B cell (primary cell): Measurements from ENCODE around the gene TRPV4. TPM values are rescaled to one million over a fixed set of nuclear protein-coding genes. Genes with fewer than 3 reads are reported as not detected.

ENCODE experiments used
- ATAC-seq: fragments of 200-7000 bp; cut with Tn5 transposase; one replicate; pipeline ENCODE4 v1.10.0; 2021; ENCODE audit warnings: low read depth, mild to moderate bottlenecking, moderate number of reproducible peaks, moderate library complexity
- CTCF ChIA-PET: fragments of 350-600 bp; sonication (Branson Sonifier 250); formaldehyde crosslinking; loops from one replicate; lab custom pipeline; 2021; ENCODE audit warnings: antibody characterized with exemption, inconsistent platforms; lab: Charles Lee
- POLR2A ChIA-PET: fragments of 350-600 bp; sonication (Branson Sonifier 250); formaldehyde crosslinking; loops from one replicate; lab custom pipeline; 2021; ENCODE audit warnings: antibody characterized with exemption; lab: Charles Lee
- DNase-seq: peaks from one replicate; pipeline ENCODE4 v3.0.0; 2013
- H2AFZ ChIP-seq: 2 replicates; pipeline ENCODE4 v1.6.1; 2012; ENCODE audit warnings: mild to moderate bottlenecking, low read depth, low read length; ENCODE audit not compliant: insufficient read depth, poor library complexity, severe bottlenecking
- H3K27ac ChIP-seq, 2 donors: 1 replicate in 1 of 2; 2 replicates in 1 of 2; pipeline ENCODE4 v1.5.1; 2012 to 2013; ENCODE audit warnings: low read length in 2 of 2, mild to moderate bottlenecking in 2 of 2, moderate library complexity in 1 of 2
- H3K27me3 ChIP-seq, 4 experiments: fragments of 200-600 bp in 1 of 4; sonication (generic) in 1 of 4; replicated peaks in 1 of 4; 1 replicate in 2 of 4; 2 replicates in 2 of 4; pipeline versions ENCODE4 v1.6.1 to v1.7.0; 2013 to 2016; ENCODE audit warnings: low read length in 3 of 4, mild to moderate bottlenecking in 2 of 4, mixed read lengths in 1 of 4, moderate library complexity in 1 of 4; ENCODE audit not compliant: insufficient read depth in 4 of 4, control insufficient read depth in 3 of 4; ENCODE audit errors: control extremely low read depth in 1 of 4
- H3K36me3 ChIP-seq, 2 experiments: replicated peaks in 1 of 2; 1 replicate in 1 of 2; 2 replicates in 1 of 2; pipeline versions ENCODE4 v1.6.1 to v1.7.1; 2013; ENCODE audit warnings: low read length in 1 of 2; ENCODE audit not compliant: insufficient read depth in 2 of 2, control insufficient read depth in 1 of 2; ENCODE audit errors: control extremely low read depth in 1 of 2, extremely low read depth in 1 of 2
- H3K4me1 ChIP-seq, 2 donors: fragments of 200-600 bp in 1 of 2; sonication (generic) in 1 of 2; 1 replicate in 1 of 2; 2 replicates in 1 of 2; pipeline versions ENCODE4 v1.5.1 to v1.6.1; 2013 to 2017; ENCODE audit warnings: low read length in 2 of 2; ENCODE audit not compliant: control insufficient read depth in 2 of 2, insufficient read depth in 2 of 2
- H3K4me2 ChIP-seq: replicated peaks from 2 replicates; pipeline ENCODE3; 2012; ENCODE audit warnings: mild to moderate bottlenecking, low read depth, low read length; ENCODE audit not compliant: poor library complexity, severe bottlenecking
- H3K4me3 ChIP-seq, 5 experiments: fragments of 200-600 bp in 1 of 5; sonication (generic) in 1 of 5; 1 replicate in 3 of 5; 2 replicates in 2 of 5; pipeline versions ENCODE4 v1.5.1 to v1.7.0; 2011 to 2016; ENCODE audit warnings: low read length in 4 of 5, mild to moderate bottlenecking in 4 of 5, low read depth in 2 of 5, control low read depth in 1 of 5, moderate library complexity in 1 of 5; ENCODE audit not compliant: insufficient read depth in 1 of 5; ENCODE audit errors: control extremely low read depth in 1 of 5, extremely low read depth in 1 of 5
- H3K79me2 ChIP-seq: fragments of 200-600 bp; sonication (generic); one replicate; pipeline ENCODE4 v1.6.0; 2016; ENCODE audit warnings: low read length; ENCODE audit not compliant: control insufficient read depth, insufficient read depth
- H3K9ac ChIP-seq: fragments of 200-600 bp; sonication (generic); 2 replicates; pipeline ENCODE4 v1.6.1; 2017; ENCODE audit warnings: mild to moderate bottlenecking, low read length, moderate library complexity
- H3K9me3 ChIP-seq, 3 donors: one replicate each; pipeline versions ENCODE4 v1.6.1 to v1.7.1; 2013; ENCODE audit warnings: low read length in 2 of 3; ENCODE audit not compliant: control insufficient read depth in 2 of 3, insufficient read depth in 1 of 3; ENCODE audit errors: control extremely low read depth in 1 of 3
- H4K20me1 ChIP-seq: 2 replicates; pipeline ENCODE4 v1.6.0; 2012; ENCODE audit warnings: mild to moderate bottlenecking, low read length; ENCODE audit not compliant: insufficient read depth, control insufficient read depth, poor library complexity, severe bottlenecking
- H3K27ac Mint-ChIP-seq: one replicate; pipeline ENCODE4 v1.8.0; 2021; ENCODE audit warnings: mixed read lengths
- H3K27me3 Mint-ChIP-seq: one replicate; pipeline ENCODE4 v1.8.0; 2021; ENCODE audit warnings: mixed read lengths
- H3K4me1 Mint-ChIP-seq: one replicate; pipeline ENCODE4 v1.8.0; 2021; ENCODE audit warnings: mixed read lengths
- H3K4me3 Mint-ChIP-seq: one replicate; pipeline ENCODE4 v1.8.0; 2021; ENCODE audit warnings: mixed read lengths
- H3K9me3 Mint-ChIP-seq: one replicate; pipeline ENCODE4 v1.8.0; 2022; ENCODE audit warnings: mixed read lengths; ENCODE audit not compliant: insufficient read depth
- CTCF ChIP-seq: fragments of 200-600 bp; IDR thresholded peaks from one replicate; pipeline ENCODE4 v1.8.0; 2022; ENCODE audit warnings: antibody characterized with exemption, mild to moderate bottlenecking
- EZH2 ChIP-seq: IDR thresholded peaks from 2 replicates; pipeline ENCODE4 v1.6.1; 2012; ENCODE audit warnings: borderline replicate concordance, low read depth, mild to moderate bottlenecking, moderate library complexity, low read length; ENCODE audit not compliant: insufficient read depth, poor library complexity, severe bottlenecking
- WGBS: methylation state at CpG from one replicate; pipeline ENCODE4 v1.1.5; 2013; ENCODE audit warnings: missing lambda C conversion rate; ENCODE audit not compliant: insufficient coverage; 5-methylcytosine and 5-hydroxymethylcytosine counted together
- intact Hi-C: fragments of 100-400 bp; cut with micrococcal nuclease; formaldehyde crosslinking; loops from one replicate; pipeline ENCODE4 v1.10.0; 2022
- polyA plus RNA-seq: library from polyadenylated mRNA; depleted of rRNA; stranded (reverse); fragments of >200 nt; gene quantifications from 2 replicates; pipeline ENCODE4 v1.2.3, GENCODE V29; 2012
- total RNA-seq, 2 donors: library from RNA; stranded (reverse); fragments of 120-200 nt in 1 of 2; gene quantifications; 1 replicate in 1 of 2; 2 replicates in 1 of 2; pipeline versions ENCODE4 v1.2.3 to v1.2.4, GENCODE V29; 2013 to 2022

The TRPV4 gene
- total and polyA plus RNA-seq, 2 donors (not counting 1 experiment from before 2014, with no cell fraction given): not detected

DNA sequence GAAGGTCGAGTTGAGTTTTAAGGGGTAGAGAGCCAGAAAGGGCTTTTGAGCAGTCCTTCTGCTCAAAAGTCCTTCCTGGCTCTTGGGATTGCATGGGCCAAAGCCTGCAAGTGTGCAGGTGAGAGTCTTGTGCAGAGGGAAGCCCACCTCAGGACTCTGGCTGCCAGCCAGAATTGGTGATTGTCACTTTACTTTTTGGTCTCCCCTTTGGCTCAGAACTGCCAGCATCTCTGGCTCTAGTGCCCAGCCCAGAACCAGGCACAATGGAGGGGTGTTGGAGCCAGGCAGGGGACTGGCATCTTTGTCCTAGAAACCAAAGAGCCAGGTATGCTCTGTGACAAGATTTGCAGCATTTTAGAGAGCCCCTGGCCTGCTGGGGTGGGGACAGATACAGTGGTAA lies 96.1 kb downstream of the TRPV4 start:
- DNase-seq (no peak), ATAC-seq (no peak)
- Histone ChIP-seq H2AFZ (no peak overlapping the region), H3K27me3 (peaks cover 0 to 9% (median 1%) of the 10 kb centered on the region in 4 experiments), H4K20me1 (no peaks in the 10 kb centered on the region), H3K79me2 (no peaks in the 10 kb centered on the region), H3K36me3 (no peaks in the 10 kb centered on the region), H3K4me3 (no peak overlapping the region), H3K4me1 (no peaks in the 10 kb centered on the region), H3K9me3 (peaks cover 0 to 5% (median 0%) of the 10 kb centered on the region in 3 donors), H3K4me2 (no peak overlapping the region), H3K9ac (no peak overlapping the region), H3K27ac (no peak overlapping the region)
- Mint-ChIP-seq H3K27me3 (peaks cover 30% of the 10 kb centered on the region), H3K27ac (no peak overlapping the region), H3K9me3 (no peaks in the 10 kb centered on the region), H3K4me1 (no peaks in the 10 kb centered on the region), H3K4me3 (no peak overlapping the region)
- ChIA-PET POLR2A (no interaction called here), CTCF (no interaction called here)
- intact Hi-C loops: no loop called here
- TF ChIP-seq CTCF: no peak
- no peak for TF ChIP-seq EZH2
- 25% methylated on average over 1 of the region's 1 CpG for WGBS

DNA sequence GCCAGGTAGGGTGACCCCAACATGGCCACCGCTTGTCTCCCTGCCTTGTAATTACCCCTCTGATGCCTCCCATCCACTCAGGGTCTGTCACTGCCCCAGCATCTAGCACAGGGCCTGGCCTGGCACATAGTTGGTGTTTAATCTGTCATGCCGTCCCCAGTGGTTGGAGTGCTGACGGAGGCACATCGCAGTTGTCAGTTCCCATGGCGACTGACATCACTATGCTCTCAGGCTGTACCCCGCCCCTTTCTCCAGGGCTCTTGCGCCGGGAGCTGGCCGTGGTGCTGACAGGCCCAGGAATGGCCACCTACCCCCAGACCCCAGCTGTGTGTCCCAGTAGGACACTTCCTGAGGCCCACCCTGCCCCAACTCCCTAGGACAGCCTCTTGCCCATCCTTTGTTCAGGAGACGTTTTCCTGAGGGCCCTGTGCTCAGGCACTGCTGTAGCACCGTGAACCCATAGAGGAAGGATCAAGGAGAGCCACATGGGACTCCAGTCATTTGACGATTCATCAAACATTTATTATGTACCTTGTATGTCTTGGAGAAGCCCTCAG lies 96.6 kb downstream of the TRPV4 start:
- peaks cover 0 to 5% (median 0%) of the 10 kb centered on the region in 3 donors for H3K9me3 ChIP-seq
- H3K4me1 Mint-ChIP-seq: no peaks in the 10 kb centered on the region
- 25% methylated on average over 11 of the region's 12 CpGs for WGBS
- H3K9me3 Mint-ChIP-seq: no peaks in the 10 kb centered on the region
- H4K20me1 ChIP-seq: no peaks in the 10 kb centered on the region
- H3K4me2 ChIP-seq: no peak overlapping the region
- no peaks in the 10 kb centered on the region for H3K4me1 ChIP-seq
- CTCF ChIA-PET: no interaction called here
- intact Hi-C loops: no loop called here
- DNase-seq (peak; percentile 31), ATAC-seq (no peak)
- no peak overlapping the region for H3K9ac ChIP-seq
- H2AFZ ChIP-seq: no peak overlapping the region
- H3K27me3 ChIP-seq: peaks cover 0 to 9% (median 1%) of the 10 kb centered on the region in 4 experiments
- H3K27ac ChIP-seq: no peak overlapping the region
- no peak overlapping the region for H3K4me3 Mint-ChIP-seq
- no peak overlapping the region for H3K4me3 ChIP-seq
- no peaks in the 10 kb centered on the region for H3K36me3 ChIP-seq
- no peaks in the 10 kb centered on the region for H3K79me2 ChIP-seq
- H3K27me3 Mint-ChIP-seq: peaks cover 30% of the 10 kb centered on the region
- no peak for TF ChIP-seq CTCF
- no peak for TF ChIP-seq EZH2
- POLR2A ChIA-PET: interaction anchor here (0.6 kb wide), 1 partner anchor 317 kb away, joined by 4 read pairs; no protein-coding TSS in a partner anchor
- H3K27ac Mint-ChIP-seq: no peak overlapping the region
